Activated naive CD8-positive, alpha-beta T cell treated with anti-CD3 and anti-CD28 coated beads, Interleukin-2, amount 50 U/mL, for 24 hours (primary cell): Measurements from ENCODE around the gene CACNA1H.

Experiments
- ATAC-seq: fragments of 150-1000 bp; cut with Tn5 transposase; one replicate; pipeline ENCODE4 v1.10.0; 2021
- DNase-seq: peaks from one replicate; pipeline ENCODE4 v3.0.0; 2021
- H3K27ac Mint-ChIP-seq: one replicate; pipeline ENCODE4 v1.8.0; 2021; ENCODE audit warnings: mild to moderate bottlenecking, mixed read lengths
- H3K27me3 Mint-ChIP-seq: one replicate; pipeline ENCODE4 v1.8.0; 2021; ENCODE audit warnings: mixed read lengths
- H3K36me3 Mint-ChIP-seq: one replicate; pipeline ENCODE4 v1.8.0; 2021; ENCODE audit warnings: low read depth, mixed read lengths
- H3K4me1 Mint-ChIP-seq: one replicate; pipeline ENCODE4 v1.8.0; 2021; ENCODE audit warnings: mixed read lengths
- H3K4me3 Mint-ChIP-seq: one replicate; pipeline ENCODE4 v1.8.0; 2021; ENCODE audit warnings: mild to moderate bottlenecking, moderate library complexity, mixed read lengths
- H3K9me3 Mint-ChIP-seq: one replicate; pipeline ENCODE4 v1.8.0; 2021; ENCODE audit warnings: mixed read lengths

Gene CACNA1H

GRCh38 chr16:1155353-1156054, 2.6 kb downstream of the CACNA1H start:
- H3K27me3 Mint-ChIP-seq = peaks cover 11% of the 10 kb centered on the region
- H3K4me1 Mint-ChIP-seq = no peaks in the 10 kb centered on the region
- ATAC-seq (no peak), DNase-seq (no peak)
- H3K4me3 Mint-ChIP-seq = no peak overlapping the region
- no peaks in the 10 kb centered on the region for H3K36me3 Mint-ChIP-seq
- H3K27ac Mint-ChIP-seq = no peak overlapping the region
- H3K9me3 Mint-ChIP-seq = no peaks in the 10 kb centered on the region

GRCh38 chr16:1156055-1156982, 3.4 kb downstream of the CACNA1H start:
- no peak overlapping the region for H3K27ac Mint-ChIP-seq
- peaks cover 11% of the 10 kb centered on the region for H3K27me3 Mint-ChIP-seq
- DNase-seq = no peak
- H3K4me3 Mint-ChIP-seq = no peak overlapping the region
- H3K4me1 Mint-ChIP-seq = no peaks in the 10 kb centered on the region
- H3K36me3 Mint-ChIP-seq = no peaks in the 10 kb centered on the region
- ATAC-seq = no peak
- no peaks in the 10 kb centered on the region for H3K9me3 Mint-ChIP-seq

- DNase-seq (no peak), ATAC-seq (no peak)
- no peaks in the 10 kb centered on the region for H3K4me1 Mint-ChIP-seq
- no peak overlapping the region for H3K4me3 Mint-ChIP-seq
- H3K36me3 Mint-ChIP-seq = no peaks in the 10 kb centered on the region
- no peak overlapping the region for H3K27ac Mint-ChIP-seq
- H3K27me3 Mint-ChIP-seq = peaks cover 8% of the 10 kb centered on the region
- no peaks in the 10 kb centered on the region for H3K9me3 Mint-ChIP-seq
These were observed 4.2 kb downstream of the CACNA1H start for GRCh38 chr16:1156983-1157638.

GRCh38 chr16:1157639-1158455, 4.9 kb downstream of the CACNA1H start:
- no peak for DNase-seq
- H3K36me3 Mint-ChIP-seq = no peaks in the 10 kb centered on the region
- H3K4me3 Mint-ChIP-seq = no peak overlapping the region
- H3K27me3 Mint-ChIP-seq = peaks cover 8% of the 10 kb centered on the region
- ATAC-seq = no peak
- no peak overlapping the region for H3K27ac Mint-ChIP-seq
- no peaks in the 10 kb centered on the region for H3K4me1 Mint-ChIP-seq
- H3K9me3 Mint-ChIP-seq = no peaks in the 10 kb centered on the region

- no peaks in the 10 kb centered on the region for H3K36me3 Mint-ChIP-seq
- no peak overlapping the region for H3K4me3 Mint-ChIP-seq
- H3K9me3 Mint-ChIP-seq = no peaks in the 10 kb centered on the region
- H3K27ac Mint-ChIP-seq = no peak overlapping the region
- H3K27me3 Mint-ChIP-seq = peaks cover 8% of the 10 kb centered on the region
- no peaks in the 10 kb centered on the region for H3K4me1 Mint-ChIP-seq
- DNase-seq = no peak
- ATAC-seq = no peak
These were observed 5.8 kb downstream of the CACNA1H start for GRCh38 chr16:1158456-1159324.

GRCh38 chr16:1159325-1159972, 6.5 kb downstream of the CACNA1H start:
- H3K27ac Mint-ChIP-seq = no peak overlapping the region
- no peak overlapping the region for H3K4me3 Mint-ChIP-seq
- H3K36me3 Mint-ChIP-seq = no peaks in the 10 kb centered on the region
- H3K9me3 Mint-ChIP-seq = no peaks in the 10 kb centered on the region
- DNase-seq (no peak), ATAC-seq (no peak)
- peaks cover 7% of the 10 kb centered on the region for H3K27me3 Mint-ChIP-seq
- no peaks in the 10 kb centered on the region for H3K4me1 Mint-ChIP-seq

GRCh38 chr16:1159973-1160772, 7.3 kb downstream of the CACNA1H start:
- no peak for ATAC-seq
- DNase-seq = no peak
- Mint-ChIP-seq H3K9me3 (no peaks in the 10 kb centered on the region), H3K36me3 (no peaks in the 10 kb centered on the region), H3K4me3 (no peak overlapping the region), H3K27ac (no peak overlapping the region), H3K27me3 (peaks cover 5% of the 10 kb centered on the region), H3K4me1 (no peaks in the 10 kb centered on the region)

- Mint-ChIP-seq H3K9me3 (no peaks in the 10 kb centered on the region), H3K27me3 (no peaks in the 10 kb centered on the region), H3K4me1 (no peaks in the 10 kb centered on the region), H3K36me3 (no peaks in the 10 kb centered on the region), H3K4me3 (no peak overlapping the region), H3K27ac (no peak overlapping the region)
- ATAC-seq (no peak), DNase-seq (no peak)
These were observed 8.0 kb downstream of the CACNA1H start for GRCh38 chr16:1160773-1161348.

- DNase-seq = no peak
- Mint-ChIP-seq H3K36me3 (no peaks in the 10 kb centered on the region), H3K9me3 (no peaks in the 10 kb centered on the region), H3K4me3 (no peak overlapping the region), H3K27ac (no peak overlapping the region), H3K27me3 (no peaks in the 10 kb centered on the region), H3K4me1 (no peaks in the 10 kb centered on the region)
- ATAC-seq = no peak
These were observed 10.0 kb downstream of the CACNA1H start for GRCh38 chr16:1162701-1163566.

- H3K27ac Mint-ChIP-seq = no peak overlapping the region
- DNase-seq (no peak), ATAC-seq (no peak)
- no peak overlapping the region for H3K4me3 Mint-ChIP-seq
- H3K27me3 Mint-ChIP-seq = no peaks in the 10 kb centered on the region
- no peaks in the 10 kb centered on the region for H3K36me3 Mint-ChIP-seq
- no peaks in the 10 kb centered on the region for H3K4me1 Mint-ChIP-seq
- H3K9me3 Mint-ChIP-seq = no peaks in the 10 kb centered on the region
These were observed 10.7 kb downstream of the CACNA1H start for GRCh38 chr16:1163567-1164055.

GRCh38 chr16:1164382-1164781, 11.5 kb downstream of the CACNA1H start:
- Mint-ChIP-seq H3K4me1 (no peaks in the 10 kb centered on the region), H3K36me3 (no peaks in the 10 kb centered on the region), H3K27ac (no peak overlapping the region), H3K27me3 (no peaks in the 10 kb centered on the region), H3K4me3 (no peak overlapping the region), H3K9me3 (no peaks in the 10 kb centered on the region)
- no peak for DNase-seq
- no peak for ATAC-seq
